ENCODE data around the gene BMP8A. TPM values are rescaled to one million over a fixed set of nuclear protein-coding genes. Genes with fewer than 3 reads are reported as not detected.
"Not testable (repeated sequence)": the region's sequence is repeated elsewhere in the genome, so short reads cannot be mapped to it uniquely, and the experiment has no call there.

The BMP8A gene, protein sequence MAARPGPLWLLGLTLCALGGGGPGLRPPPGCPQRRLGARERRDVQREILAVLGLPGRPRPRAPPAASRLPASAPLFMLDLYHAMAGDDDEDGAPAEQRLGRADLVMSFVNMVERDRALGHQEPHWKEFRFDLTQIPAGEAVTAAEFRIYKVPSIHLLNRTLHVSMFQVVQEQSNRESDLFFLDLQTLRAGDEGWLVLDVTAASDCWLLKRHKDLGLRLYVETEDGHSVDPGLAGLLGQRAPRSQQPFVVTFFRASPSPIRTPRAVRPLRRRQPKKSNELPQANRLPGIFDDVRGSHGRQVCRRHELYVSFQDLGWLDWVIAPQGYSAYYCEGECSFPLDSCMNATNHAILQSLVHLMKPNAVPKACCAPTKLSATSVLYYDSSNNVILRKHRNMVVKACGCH
- not detected in 2 replicates for total RNA-seq (2014; rRNA removed; shearing (Covaris generic))
- polyA plus RNA-seq (2015; cell fraction: cytosol; rRNA removed): 0.57 TPM in 1 of 2 replicates, not detected in the other
- 0.76 TPM in 1 of 2 replicates, not detected in the other for polyA plus RNA-seq (2015; cell fraction: nucleus; rRNA removed)

DNA sequence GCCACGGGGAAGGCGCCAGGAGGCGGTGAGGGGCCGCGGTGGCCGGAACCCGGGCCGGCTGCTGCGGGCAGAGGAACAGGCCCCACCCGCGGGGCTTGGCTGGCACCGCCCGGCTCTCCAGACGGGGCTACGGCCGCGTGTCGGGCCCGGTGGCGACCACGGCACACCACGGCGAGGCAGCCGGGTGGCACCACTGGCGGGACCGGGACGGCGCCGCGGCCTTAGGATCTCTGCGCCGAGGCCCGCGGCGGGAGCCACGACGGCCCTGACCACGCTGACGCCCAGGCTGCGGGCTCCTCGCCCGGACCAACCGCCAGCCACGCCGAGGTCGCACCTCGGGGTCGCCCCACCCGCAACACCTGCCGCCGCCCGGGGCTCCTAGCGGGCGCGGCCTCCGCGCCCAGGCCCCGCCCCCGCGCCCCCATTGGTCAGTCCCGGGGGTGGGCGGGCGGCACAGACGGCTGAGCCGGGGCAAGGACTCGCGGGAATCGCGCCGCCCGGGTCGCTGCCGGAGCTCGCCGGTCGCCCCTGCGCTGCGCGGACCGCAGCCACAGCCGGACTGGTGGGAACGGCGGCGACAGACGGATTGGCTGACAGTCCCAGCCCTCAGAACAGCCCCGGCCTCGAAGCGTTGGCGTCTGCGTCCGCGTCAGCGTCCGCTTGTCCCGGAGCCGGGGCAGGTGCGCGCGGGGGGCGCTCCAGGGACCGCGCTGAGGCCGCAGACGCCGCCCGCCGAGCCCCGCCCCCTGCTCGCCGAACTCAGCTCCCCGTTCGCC lies at the start of gene BMP8A:
Gene BMP8A, plus strand, starts transcription at position 491 of the 776 bp plus-strand sequence. CDS start 356 bp downstream, outside the sequence.
- peak; percentile 19 for DNase-seq (ENCODE audit: low read depth, low spot score)
- in situ Hi-C loops (cut with HindIII; ENCODE audit: low pct_unique_long_range_greater_than_20kb, low sequenced_read_pairs): no loop called here

DNA sequence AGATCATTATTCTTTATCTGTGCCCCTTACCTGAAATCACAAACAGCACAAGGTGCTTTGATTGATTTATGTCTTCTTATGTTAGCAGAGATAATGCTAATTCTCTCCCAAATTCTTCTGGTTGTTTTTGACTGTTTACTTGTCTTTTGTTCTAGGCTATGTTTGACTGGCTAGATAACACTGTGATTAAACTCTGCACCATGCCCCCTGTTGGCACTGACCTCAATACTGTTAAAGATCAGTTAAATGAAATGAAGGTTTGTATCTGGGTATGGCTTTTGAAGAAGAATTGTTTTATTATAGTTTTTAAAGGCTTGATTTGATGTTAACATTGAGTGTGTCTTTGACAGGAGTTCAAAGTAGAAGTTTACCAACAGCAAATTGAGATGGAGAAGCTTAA lies 49.6 kb upstream of the BMP8A start:
- no peak for DNase-seq (ENCODE audit: low read depth, low spot score)
- in situ Hi-C loops (cut with HindIII; ENCODE audit: low pct_unique_long_range_greater_than_20kb, low sequenced_read_pairs): loop anchor here (25.0 kb wide), 1 partner anchor 154 kb away; no protein-coding TSS in a partner anchor

DNA sequence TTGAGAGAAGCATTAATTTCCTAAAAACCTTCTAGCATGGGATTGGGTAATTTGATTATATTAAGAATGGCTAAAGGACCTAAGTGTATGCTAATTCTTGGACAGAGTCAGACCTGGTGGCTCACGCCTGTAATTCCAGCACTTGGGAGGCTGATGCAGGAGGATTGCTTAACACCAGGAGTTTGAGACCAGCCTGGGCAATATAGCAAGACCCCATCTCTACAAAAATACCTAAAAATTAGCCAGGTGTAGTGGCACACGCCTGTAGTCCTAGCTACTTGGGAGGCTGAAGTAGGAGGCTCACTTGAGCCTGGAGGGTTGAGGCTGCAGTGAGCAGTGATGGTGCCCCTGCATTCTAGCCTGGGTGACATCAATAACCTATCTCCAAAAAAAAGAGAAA lies 45.9 kb upstream of the BMP8A start:
- in situ Hi-C loops (cut with HindIII; ENCODE audit: low pct_unique_long_range_greater_than_20kb, low sequenced_read_pairs): loop anchor here (25.0 kb wide), 1 partner anchor 158 kb away; no protein-coding TSS in a partner anchor
- no peak for DNase-seq (ENCODE audit: low read depth, low spot score)

DNA sequence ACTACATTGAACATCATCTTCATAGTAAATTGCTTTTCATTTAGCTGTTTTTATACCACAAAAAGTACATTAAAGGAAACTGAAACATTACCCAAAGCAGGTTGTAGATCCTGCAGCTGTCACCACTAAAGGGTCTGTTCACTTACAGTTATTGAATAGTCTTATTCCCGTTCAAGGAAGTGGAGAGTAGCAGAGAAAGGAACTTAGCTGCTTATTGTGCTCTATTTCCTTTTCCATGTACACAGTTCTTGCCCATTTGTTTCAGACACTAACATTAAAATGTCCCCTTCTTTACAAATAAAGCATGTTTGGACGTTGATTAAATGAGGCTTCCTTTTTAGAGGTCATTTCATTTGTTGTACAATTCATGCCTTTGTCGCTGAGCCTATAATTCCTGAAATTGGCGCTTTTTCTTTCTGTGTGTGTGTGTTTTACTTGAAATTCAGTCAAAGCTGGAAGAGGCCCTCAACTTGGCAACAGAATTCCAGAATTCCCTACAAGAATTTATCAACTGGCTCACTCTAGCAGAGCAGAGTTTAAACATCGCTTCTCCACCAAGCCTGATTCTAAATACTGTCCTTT lies 44.4 kb upstream of the BMP8A start:
- no peak for DNase-seq (ENCODE audit: low read depth, low spot score)
- in situ Hi-C loops (cut with HindIII; ENCODE audit: low pct_unique_long_range_greater_than_20kb, low sequenced_read_pairs): loop anchor here (25.0 kb wide), 1 partner anchor 160 kb away; no protein-coding TSS in a partner anchor

DNA sequence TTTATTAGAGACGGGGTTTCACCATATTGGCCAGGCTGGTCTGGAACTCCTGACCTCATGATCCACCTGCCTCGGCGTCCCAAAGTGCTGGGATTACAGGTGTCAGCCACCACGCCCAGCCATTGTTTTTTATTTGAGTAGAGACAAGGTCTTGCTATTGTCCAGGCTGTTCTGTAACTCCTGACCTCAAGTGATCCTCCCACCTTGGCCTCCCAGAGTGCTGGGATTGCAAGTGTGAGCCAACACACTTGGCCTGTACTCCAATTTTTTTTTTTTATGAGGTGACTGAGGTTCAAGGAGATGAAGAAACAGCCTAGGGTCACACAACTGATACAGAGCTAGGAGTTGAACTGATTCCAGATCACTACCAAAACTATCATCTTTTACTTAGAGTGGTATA lies 41.4 kb upstream of the BMP8A start:
- in situ Hi-C loops (cut with HindIII; ENCODE audit: low pct_unique_long_range_greater_than_20kb, low sequenced_read_pairs); DNase-seq (ENCODE audit: low read depth, low spot score): not testable (repeated sequence)

DNA sequence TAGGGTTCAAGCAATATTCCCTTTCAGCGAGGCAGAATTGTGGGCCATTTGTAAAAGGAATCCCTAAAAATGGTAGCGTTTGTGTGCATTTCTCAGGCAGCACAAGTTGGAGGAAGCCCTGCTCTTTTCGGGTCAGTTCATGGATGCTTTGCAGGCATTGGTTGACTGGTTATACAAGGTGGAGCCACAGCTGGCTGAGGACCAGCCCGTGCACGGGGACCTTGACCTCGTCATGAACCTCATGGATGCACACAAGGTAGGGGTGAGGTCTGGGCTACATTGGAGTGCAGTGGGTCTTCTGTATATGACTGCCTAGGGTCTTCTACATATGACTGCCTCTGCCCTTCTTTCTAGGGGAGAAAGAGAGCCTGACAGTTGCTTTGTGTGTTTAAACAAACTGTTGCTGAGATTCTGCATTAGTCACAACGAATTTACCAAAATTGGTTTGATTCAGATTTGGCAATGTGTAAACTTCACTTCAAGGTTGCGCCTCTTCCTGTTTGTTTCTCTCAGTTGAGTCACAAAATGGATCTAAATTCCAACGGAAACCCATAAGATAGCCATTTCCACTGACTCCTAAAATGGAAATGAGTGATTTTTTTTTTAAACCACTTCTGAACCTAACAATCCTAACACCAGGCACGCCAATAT lies 40.4 kb upstream of the BMP8A start:
- in situ Hi-C loops (cut with HindIII; ENCODE audit: low pct_unique_long_range_greater_than_20kb, low sequenced_read_pairs): no loop called here
- no peak for DNase-seq (ENCODE audit: low read depth, low spot score)

DNA sequence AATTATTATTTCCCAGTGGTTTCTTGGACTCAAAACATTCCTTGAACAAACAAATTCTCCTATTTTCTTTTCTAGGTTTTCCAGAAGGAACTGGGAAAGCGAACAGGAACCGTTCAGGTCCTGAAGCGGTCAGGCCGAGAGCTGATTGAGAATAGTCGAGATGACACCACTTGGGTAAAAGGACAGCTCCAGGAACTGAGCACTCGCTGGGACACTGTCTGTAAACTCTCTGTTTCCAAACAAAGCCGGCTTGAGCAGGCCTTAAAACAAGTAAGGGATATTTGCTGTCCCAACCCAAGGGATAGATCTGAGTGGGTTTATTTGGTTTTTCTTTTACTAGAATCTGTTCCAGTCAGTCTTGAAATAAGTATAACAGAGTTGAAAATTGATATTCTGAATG lies 39.4 kb upstream of the BMP8A start:
- in situ Hi-C loops (cut with HindIII; ENCODE audit: low pct_unique_long_range_greater_than_20kb, low sequenced_read_pairs): no loop called here
- DNase-seq (ENCODE audit: low read depth, low spot score): no peak

DNA sequence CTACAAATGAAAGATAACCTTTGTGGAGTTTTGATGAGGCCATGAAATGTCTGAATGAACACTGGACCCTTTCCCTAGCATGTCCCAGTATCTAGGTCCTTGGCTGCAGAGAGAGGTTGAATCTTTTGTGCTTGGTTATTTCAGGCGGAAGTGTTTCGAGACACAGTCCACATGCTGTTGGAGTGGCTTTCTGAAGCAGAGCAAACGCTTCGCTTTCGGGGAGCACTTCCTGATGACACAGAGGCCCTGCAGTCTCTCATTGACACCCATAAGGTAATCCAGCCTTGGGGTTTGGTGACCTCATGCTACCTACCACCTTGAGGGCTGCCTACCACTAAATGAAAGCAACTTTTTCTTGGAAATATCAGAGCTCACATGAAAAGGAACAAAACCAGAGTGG lies 38.9 kb upstream of the BMP8A start:
- in situ Hi-C loops (cut with HindIII; ENCODE audit: low pct_unique_long_range_greater_than_20kb, low sequenced_read_pairs): no loop called here
- DNase-seq (ENCODE audit: low read depth, low spot score): no peak

DNA sequence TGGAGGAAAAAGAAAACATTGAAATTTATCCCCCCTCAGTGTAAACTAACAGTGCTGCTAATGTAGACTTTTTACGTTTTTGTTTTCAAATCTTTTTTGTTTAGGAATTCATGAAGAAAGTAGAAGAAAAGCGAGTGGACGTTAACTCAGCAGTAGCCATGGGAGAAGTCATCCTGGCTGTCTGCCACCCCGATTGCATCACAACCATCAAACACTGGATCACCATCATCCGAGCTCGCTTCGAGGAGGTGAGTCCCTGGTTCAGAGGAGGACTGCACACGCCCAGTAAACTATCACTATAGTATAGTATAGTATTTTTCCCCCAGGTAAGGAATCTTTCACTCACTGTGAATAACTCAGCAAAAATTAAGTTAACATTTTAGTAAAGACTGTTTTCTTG lies 37.8 kb upstream of the BMP8A start:
- no peak for DNase-seq (ENCODE audit: low read depth, low spot score)
- in situ Hi-C loops (cut with HindIII; ENCODE audit: low pct_unique_long_range_greater_than_20kb, low sequenced_read_pairs): no loop called here

DNA sequence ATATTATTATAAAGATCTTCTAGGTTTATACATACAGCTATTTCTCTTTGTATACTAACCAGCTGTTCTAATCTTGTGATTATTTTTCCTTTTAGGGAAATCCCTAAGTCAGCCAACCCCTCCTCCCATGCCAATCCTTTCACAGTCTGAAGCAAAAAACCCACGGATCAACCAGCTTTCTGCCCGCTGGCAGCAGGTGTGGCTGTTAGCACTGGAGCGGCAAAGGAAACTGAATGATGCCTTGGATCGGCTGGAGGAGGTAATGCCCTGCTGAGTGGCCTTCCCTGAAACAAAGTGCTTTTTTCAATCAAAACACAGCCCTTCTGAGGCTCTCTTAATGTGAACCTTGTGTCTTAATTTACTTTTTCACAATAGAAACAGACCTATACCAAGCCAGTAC lies 32.4 kb upstream of the BMP8A start:
- in situ Hi-C loops (cut with HindIII; ENCODE audit: low pct_unique_long_range_greater_than_20kb, low sequenced_read_pairs): no loop called here
- no peak for DNase-seq (ENCODE audit: low read depth, low spot score)

DNA sequence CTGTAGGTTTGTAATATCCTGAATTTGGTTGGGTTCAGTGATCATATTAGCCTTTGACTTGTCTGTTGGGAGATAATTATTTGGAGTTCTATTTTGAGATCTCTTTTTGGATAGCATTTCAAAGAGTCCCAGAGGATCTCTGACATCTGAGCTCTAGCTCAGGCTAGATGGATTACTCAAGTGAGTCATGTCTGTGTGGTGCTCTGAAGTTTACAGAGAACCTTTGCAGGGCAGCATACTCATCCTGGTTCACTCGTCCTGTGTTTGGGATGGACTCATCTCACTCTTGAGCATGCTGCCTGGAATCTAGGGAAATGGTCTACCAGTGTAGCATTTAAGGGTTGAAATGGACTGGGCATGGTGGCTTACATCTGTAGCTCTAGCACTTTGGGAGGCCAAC lies 29.4 kb upstream of the BMP8A start:
- no peak for DNase-seq (ENCODE audit: low read depth, low spot score)
- in situ Hi-C loops (cut with HindIII; ENCODE audit: low pct_unique_long_range_greater_than_20kb, low sequenced_read_pairs): no loop called here

DNA sequence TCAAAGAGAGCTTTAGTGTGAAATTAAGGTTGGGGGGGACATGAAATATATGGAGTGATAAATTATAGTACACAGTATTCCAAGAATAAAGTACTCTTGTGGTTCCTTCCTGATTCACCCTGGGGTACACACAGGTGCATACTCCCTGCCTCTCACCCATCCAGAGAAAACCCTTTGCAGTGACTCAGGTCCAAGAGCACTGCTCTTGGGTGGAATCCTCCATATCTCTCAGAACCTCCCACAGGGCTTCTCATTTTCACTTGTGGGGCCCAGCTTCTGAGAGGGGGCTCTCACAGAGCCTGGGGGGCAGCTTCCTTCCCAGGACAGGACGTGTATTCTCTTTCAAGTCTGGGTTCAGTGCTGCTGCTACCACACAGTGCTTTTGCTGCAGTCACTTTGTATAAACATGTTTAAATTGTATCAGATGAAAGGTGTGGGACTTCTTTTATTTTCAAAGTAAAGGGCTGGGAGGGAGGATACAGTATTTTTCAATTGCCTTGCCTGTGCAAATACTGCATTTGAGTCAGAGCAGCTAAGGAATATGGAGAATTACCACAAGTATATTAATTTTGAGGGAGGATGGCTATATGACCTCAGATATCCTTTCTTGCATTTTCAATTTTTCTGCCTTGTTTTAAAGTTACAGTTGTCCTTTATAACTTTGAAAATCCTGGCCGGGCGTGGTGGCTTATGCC lies 24.9 kb upstream of the BMP8A start:
- no peak for DNase-seq (ENCODE audit: low read depth, low spot score)
- in situ Hi-C loops (cut with HindIII; ENCODE audit: low pct_unique_long_range_greater_than_20kb, low sequenced_read_pairs): no loop called here

DNA sequence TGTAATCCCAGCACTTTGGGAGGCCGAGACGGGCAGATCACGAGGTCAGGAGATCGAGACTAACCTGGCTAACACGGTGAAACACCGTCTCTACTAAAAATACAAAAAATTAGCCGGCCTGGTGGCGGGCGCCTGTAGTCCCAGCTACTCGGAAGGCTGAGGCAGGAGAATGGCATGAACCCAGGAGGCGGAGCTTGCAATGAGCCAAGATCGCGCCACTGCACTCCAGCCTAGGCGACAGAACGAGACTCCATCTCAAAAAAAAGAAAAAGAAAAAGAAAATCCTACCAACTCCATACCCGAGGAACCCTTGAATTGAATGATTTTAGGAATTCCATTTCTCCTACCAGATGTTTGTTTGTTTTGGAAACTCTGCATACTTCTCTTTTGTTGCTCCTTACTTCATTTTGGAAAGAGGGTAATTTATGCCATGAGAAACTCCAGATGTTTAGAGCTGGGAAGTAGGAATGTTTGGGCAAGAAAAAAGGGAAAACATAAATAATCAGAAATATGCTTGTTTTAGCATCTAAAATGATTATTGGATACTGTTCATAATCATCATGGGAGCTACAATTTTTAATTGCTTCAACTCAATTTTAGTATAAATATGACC lies 24.2 kb upstream of the BMP8A start:
- DNase-seq (ENCODE audit: low read depth, low spot score); in situ Hi-C loops (cut with HindIII; ENCODE audit: low pct_unique_long_range_greater_than_20kb, low sequenced_read_pairs): not testable (repeated sequence)

DNA sequence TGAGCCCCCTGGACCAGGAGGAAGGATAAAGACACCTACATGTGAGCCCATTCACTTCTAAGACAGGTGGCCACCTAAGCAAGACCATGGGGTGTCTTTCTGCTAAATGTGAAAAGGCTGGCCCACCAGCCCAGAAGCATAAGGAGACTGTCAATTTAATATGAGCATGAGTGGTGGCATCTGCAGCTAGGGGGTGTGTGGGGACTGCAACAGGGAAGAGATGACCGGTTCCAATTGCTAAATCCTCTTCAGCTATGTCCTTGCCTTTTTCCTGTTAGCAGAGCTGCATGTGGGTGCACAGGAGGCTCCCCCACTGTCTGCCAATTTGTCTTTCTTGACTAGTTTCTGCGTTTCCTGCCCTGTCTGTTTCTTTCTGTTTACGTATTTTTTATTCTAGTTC lies 22.3 kb upstream of the BMP8A start:
- in situ Hi-C loops (cut with HindIII; ENCODE audit: low pct_unique_long_range_greater_than_20kb, low sequenced_read_pairs): no loop called here
- DNase-seq (ENCODE audit: low read depth, low spot score): no peak

DNA sequence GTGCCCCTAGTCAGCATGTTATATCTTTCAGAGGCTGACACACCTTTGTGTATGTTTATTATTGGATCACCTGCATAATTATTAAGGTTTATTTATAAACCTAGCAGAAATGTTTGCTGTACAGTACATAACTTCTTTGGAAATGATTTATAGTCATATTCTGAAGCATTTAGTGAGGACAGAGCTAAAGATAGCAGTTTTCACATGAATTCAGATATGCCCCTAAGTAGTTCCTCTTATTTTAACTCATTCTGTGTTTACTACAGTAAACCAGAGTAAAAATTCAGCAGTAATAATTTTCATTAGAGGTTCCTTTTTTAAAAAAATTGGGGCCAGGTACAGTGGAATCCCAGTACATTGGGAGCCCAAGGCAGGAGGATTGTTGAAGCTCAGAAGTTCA lies 21.4 kb upstream of the BMP8A start:
- DNase-seq (ENCODE audit: low read depth, low spot score): no peak
- in situ Hi-C loops (cut with HindIII; ENCODE audit: low pct_unique_long_range_greater_than_20kb, low sequenced_read_pairs): no loop called here

DNA sequence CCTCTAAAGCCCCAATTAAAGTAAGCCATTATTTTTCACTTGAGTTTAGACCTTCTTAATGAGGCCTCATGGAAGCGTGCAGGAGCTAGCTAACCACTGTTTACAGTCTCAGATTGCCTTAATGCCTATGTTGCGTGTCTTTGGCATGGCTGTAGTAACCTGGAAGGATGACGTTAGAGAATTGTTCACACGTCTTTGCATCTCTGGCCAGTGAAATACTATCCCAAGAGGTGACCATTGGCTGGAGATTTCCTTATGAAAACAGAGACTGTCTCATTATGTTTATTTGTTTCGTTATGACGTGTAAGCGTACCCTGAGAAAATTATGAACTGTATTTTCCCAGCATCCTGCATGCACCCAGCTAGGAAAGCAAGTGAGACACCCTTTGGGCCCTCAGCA lies 18.6 kb upstream of the BMP8A start:
- in situ Hi-C loops (cut with HindIII; ENCODE audit: low pct_unique_long_range_greater_than_20kb, low sequenced_read_pairs): no loop called here
- DNase-seq (ENCODE audit: low read depth, low spot score): no peak

DNA sequence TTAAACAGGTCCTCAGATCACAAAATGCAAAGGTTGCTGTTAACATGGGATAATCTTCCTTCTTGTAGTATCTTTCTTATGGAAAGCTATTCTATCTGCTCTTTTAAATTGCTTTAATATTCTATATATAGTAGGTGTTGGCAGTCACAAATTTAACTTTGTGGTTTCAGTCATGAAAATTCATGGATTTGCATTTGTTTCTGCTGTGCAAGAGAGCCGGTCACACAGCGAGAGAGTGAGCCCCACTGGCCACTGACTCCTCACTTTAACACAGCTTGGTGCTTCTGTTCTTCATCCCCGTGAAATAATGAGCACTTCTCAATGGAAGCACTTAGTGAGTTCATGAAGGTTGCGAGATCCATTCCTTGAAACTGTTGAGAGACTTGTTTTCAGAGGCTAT lies 18.1 kb upstream of the BMP8A start:
- in situ Hi-C loops (cut with HindIII; ENCODE audit: low pct_unique_long_range_greater_than_20kb, low sequenced_read_pairs): no loop called here
- DNase-seq (ENCODE audit: low read depth, low spot score): no peak

Measured in SK-MEL-5 (cell line).